Motor neuron (in vitro differentiated cells): ENCODE results near the gene PTPN14. TPM values are rescaled to one million over a fixed set of nuclear protein-coding genes. Genes with fewer than 3 reads are reported as not detected.
A peak's percentile ranks its signal among the peaks of the same experiment; 100 is the strongest.

ENCODE experiments used
- ATAC-seq, 8 experiments: fragments of 200-7000 bp; cut with Tn5 transposase; replicated peaks in 6 of 8; 2 replicates each; pipeline ENCODE4 v1.8.0; 2021; ENCODE audit warnings: mild to moderate bottlenecking in 8 of 8, moderate library complexity in 8 of 8
- H3K27ac ChIP-seq, 2 donors: fragments of 250-450 bp; sonication (Bioruptor Pico); 2 replicates each; pipeline ENCODE4 v1.9.0; 2021; ENCODE audit warnings: antibody characterized with exemption in 2 of 2, mild to moderate bottlenecking in 2 of 2, moderate library complexity in 1 of 2
- H3K4me1 ChIP-seq, 2 donors: fragments of 250-450 bp; sonication (Bioruptor Pico); replicated peaks in 1 of 2; 2 replicates each; pipeline ENCODE4 v1.6.1; 2021; ENCODE audit warnings: antibody characterized with exemption in 2 of 2, mild to moderate bottlenecking in 2 of 2, moderate library complexity in 1 of 2
- H3K4me3 ChIP-seq, 5 donors: fragments of 250-450 bp; sonication (Bioruptor Pico); 2 replicates each; pipeline ENCODE4 v1.9.0; 2021; ENCODE audit warnings: antibody characterized with exemption in 5 of 5, mild to moderate bottlenecking in 5 of 5, moderate library complexity in 4 of 5
- WGBS, 10 experiments: fragments of 450-650 bp; shearing (Covaris generic); methylation state at CpG; one replicate each; pipeline ENCODE4 v1.0.0; 2022; 5-methylcytosine and 5-hydroxymethylcytosine counted together
- in situ Hi-C, 9 experiments: fragments of 400-800 bp; cut with MboI; loops; one replicate each; pipeline ENCODE4 v1.15.0; 2021; ENCODE audit warnings: low sequenced_read_pairs in 9 of 9, low pct_unique_long_range_greater_than_20kb in 2 of 9; ENCODE audit not compliant: unreplicated experiment in 9 of 9
- total RNA-seq, 8 experiments: library from RNA; unstranded; fragments of 300-600 nt; gene quantifications; 2 replicates each; pipeline versions ENCODE4 v1.2.3 to v1.2.4, GENCODE V29; 2022

PTPN14 gene
- total RNA-seq, 8 experiments from 2014 or later: 1.4 to 43.4 (median 5.5) TPM

- in situ Hi-C loops: no loop called here
- H3K4me1 ChIP-seq: peaks cover 8 to 10% of the 10 kb centered on the region in 2 donors
- no peak overlapping the region for H3K4me3 ChIP-seq
- 33 to 100% (median 91%) methylated on average over 1 to 2 of the region's 2 CpGs; no CpG with 5 or more reads in 4 of the 10 experiments for WGBS, 10 experiments
- H3K27ac ChIP-seq: no peak overlapping the region
- ATAC-seq: no peak
These were observed 6.1 kb downstream of the PTPN14 start for GRCh38 chr1:214545293-214545692.

DNA sequence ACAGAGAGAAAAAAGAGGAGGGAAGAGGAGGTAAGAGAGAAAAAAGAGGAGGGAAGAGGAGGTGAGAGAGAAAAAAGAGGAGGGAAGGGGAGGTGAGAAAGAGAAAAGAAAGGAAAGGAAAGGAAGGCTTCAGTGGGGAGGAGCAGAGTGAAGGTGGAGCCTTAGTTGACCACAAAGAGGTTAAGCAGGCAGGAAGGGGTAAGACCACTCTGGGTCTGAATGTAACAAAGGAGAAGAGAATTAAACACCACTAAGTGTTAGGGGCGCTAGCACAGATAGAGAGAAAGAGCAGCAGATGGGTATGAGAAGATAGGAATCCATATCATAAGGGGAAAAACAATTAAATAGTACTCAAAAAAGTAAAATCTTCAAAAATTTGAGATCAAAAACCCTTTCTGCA, 6.6 kb downstream of the PTPN14 start:
- in situ Hi-C loops: no loop called here
- 71 to 100% (median 100%) methylated on average over 1 of the region's 1 CpG; no CpG with 5 or more reads in 1 of the 10 experiments for WGBS, 10 experiments
- Histone ChIP-seq H3K27ac (no peak overlapping the region), H3K4me3 (no peak overlapping the region), H3K4me1 (peaks cover 7 to 13% of the 10 kb centered on the region in 2 donors)
- no peak for ATAC-seq

DNA sequence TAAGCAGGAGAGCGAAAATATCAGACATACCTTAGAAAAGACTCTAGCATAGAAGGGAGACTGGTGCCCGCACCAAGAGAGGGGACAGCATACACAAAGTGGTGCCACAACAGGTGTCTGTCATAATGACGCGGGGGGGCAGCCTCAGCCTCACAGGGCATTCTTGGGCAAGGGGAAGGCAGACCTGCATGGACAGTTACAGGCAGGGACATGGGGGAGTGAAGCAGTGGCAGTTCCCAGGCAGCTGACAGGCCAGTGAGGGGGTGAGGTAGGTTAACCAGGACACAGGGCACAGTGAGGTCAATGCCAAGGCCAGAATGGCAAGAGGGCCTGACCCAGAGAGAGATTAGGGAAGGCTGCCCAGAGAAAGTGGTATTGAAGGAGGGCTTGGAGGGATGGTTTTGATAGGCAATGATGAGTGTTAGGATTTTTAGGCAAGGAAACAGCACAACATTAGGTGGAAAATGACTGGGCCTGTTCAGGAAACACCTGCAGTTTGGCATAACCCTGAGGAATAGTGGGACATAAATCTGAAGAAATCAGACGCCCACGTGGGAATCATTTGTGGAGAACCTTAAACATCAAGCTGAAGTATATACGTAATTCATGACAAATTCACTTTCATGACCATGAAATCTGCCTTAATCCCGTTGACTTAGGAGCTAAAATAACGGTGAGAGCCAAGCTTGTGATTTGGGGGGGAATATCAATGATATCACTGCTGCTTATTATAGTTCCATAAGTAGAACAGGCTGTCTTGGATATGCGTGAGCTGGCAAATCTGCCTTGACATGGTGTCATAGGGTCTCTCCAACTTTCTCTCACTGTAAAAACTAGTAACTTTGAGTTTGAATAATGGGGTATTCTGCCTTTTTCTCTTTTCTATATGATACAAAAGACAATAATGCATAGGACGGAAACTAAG, 8.9 kb downstream of the PTPN14 start:
- WGBS, 10 experiments: 74 to 100% (median 92%) methylated on average over 1 to 11 of the region's 11 CpGs
- Histone ChIP-seq H3K27ac (no peak overlapping the region), H3K4me1 (peaks cover 5 to 28% of the 10 kb centered on the region in 2 donors), H3K4me3 (no peak overlapping the region)
- in situ Hi-C loops: no loop called here
- ATAC-seq: no peak

GRCh38 chr1:214541693-214542092, 9.7 kb downstream of the PTPN14 start:
- H3K4me1 ChIP-seq: peaks cover 5 to 27% of the 10 kb centered on the region in 2 donors
- ATAC-seq: no peak
- H3K27ac ChIP-seq: no peak overlapping the region
- in situ Hi-C loops: no loop called here
- no peak overlapping the region for H3K4me3 ChIP-seq
- 34 to 100% (median 89%) methylated on average over 1 to 2 of the region's 2 CpGs; no CpG with 5 or more reads in 2 of the 10 experiments for WGBS, 10 experiments

- WGBS, 10 experiments: 90 to 100% (median 100%) methylated on average over 1 to 2 of the region's 2 CpGs; no CpG with 5 or more reads in 3 of the 10 experiments
- H3K4me1 ChIP-seq: peaks cover 5 to 23% of the 10 kb centered on the region in 2 donors
- no peak overlapping the region for H3K27ac ChIP-seq
- H3K4me3 ChIP-seq: no peak overlapping the region
- no peak for ATAC-seq
- in situ Hi-C loops: no loop called here
These were observed 10.2 kb downstream of the PTPN14 start for GRCh38 chr1:214541206-214541605.

GRCh38 chr1:214540324-214540723, 11.1 kb downstream of the PTPN14 start:
- in situ Hi-C loops: no loop called here
- Histone ChIP-seq H3K4me3 (no peak overlapping the region), H3K27ac (no peak overlapping the region), H3K4me1 (peaks cover 5 to 23% of the 10 kb centered on the region in 2 donors)
- WGBS, 10 experiments: 19 to 90% (median 70%) methylated on average over 2 to 5 of the region's 5 CpGs; no CpG with 5 or more reads in 1 of the 10 experiments
- peak in 6 of 8 experiments; percentile 31 to 78 (median 52) for ATAC-seq

DNA sequence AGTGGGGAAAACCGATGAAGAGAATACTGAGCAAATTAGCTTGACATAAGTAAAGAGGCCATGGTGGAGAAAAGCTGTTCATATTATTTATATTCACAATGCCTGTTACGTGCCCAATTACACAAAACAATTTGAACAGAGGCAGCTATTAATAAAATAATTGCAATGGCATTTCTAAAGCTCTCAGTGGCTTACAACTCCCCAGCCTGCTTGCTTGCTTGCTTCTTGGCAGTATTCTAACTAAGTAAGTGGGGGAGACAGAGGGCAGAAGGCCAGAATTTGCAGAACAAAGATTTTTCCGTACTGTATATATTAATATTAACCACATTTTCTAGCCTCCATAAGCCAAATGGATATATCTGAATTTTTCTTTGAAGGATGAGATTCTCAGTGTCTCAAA, 12.9 kb downstream of the PTPN14 start:
- H3K4me1 ChIP-seq: peaks cover 5 to 23% of the 10 kb centered on the region in 2 donors
- 0 to 79% (median 52%) methylated on average over 1 to 3 of the region's 3 CpGs; no CpG with 5 or more reads in 1 of the 10 experiments for WGBS, 10 experiments
- H3K27ac ChIP-seq: no peak overlapping the region
- ATAC-seq: peak in 1 of 8 experiments; percentile 25
- no peak overlapping the region for H3K4me3 ChIP-seq
- in situ Hi-C loops: no loop called here

- ATAC-seq: peak in 1 of 8 experiments; percentile 11
- WGBS, 10 experiments: 27 to 94% (median 73%) methylated on average over 1 to 4 of the region's 4 CpGs
- Histone ChIP-seq H3K4me1 (peaks cover 5 to 23% of the 10 kb centered on the region in 2 donors), H3K4me3 (no peak overlapping the region), H3K27ac (no peak overlapping the region)
- in situ Hi-C loops: no loop called here
These were observed 13.4 kb downstream of the PTPN14 start for GRCh38 chr1:214537872-214538473.

DNA sequence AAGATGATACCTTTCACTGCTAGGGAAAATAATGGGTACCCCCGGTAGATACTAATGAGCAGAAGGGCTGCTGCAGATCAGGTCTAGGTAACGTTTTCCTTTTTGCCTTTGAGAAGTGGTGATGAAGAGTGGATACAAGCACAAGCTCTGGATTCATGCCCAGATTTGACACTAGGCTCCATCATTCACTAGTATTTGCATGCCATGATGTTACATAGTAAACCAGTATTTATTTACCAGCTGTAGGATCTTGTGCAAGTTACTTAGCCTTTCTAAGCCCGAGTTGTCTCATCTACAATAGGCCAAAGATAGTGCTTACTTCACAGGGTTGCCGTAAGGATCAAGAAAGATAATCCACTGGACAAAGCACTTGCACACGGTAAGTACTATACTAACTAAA, 14.2 kb downstream of the PTPN14 start:
- in situ Hi-C loops: no loop called here
- Histone ChIP-seq H3K4me1 (peaks cover 5 to 23% of the 10 kb centered on the region in 2 donors), H3K27ac (no peak overlapping the region), H3K4me3 (no peak overlapping the region)
- 78 to 100% (median 91%) methylated on average over 1 to 5 of the region's 5 CpGs for WGBS, 10 experiments
- ATAC-seq: peak in 1 of 8 experiments; percentile 62

DNA sequence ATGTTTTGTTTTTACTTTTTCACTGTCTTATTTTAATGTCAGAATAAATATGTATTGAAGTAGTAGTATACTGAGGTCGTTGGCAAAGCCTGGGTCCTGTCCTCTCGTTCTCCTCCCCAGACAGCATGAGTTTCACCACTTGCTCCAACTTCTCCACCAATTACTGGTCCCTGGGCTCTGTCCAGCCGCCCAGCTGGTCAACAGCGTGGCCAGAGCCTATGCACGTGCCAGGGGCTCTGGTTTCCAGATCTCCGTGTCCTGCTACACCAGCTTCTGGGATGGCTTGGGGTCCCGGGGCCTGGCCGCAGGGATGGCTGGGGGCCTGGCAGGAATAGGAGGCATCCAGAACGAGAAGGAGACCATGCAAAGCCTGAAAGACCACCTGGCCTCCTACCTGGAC, 19.3 kb downstream of the PTPN14 start:
- WGBS, 10 experiments: 46 to 100% (median 95%) methylated on average over 1 to 9 of the region's 9 CpGs; no CpG with 5 or more reads in 2 of the 10 experiments
- no peak overlapping the region for H3K4me3 ChIP-seq
- no peaks in the 10 kb centered on the region for H3K4me1 ChIP-seq
- in situ Hi-C loops: no loop called here
- no peak overlapping the region for H3K27ac ChIP-seq
- no peak for ATAC-seq

- 89 to 100% (median 95%) methylated on average over 1 to 5 of the region's 5 CpGs; no CpG with 5 or more reads in 4 of the 10 experiments for WGBS, 10 experiments
- no peak for ATAC-seq
- H3K27ac ChIP-seq: no peak overlapping the region
These were observed 25.8 kb downstream of the PTPN14 start for GRCh38 chr1:214525535-214526019.

GRCh38 chr1:214524824-214525223, 26.6 kb downstream of the PTPN14 start:
- 14 to 100% (median 77%) methylated on average over 1 to 2 of the region's 2 CpGs; no CpG with 5 or more reads in 2 of the 10 experiments for WGBS, 10 experiments
- in situ Hi-C loops: no loop called here
- ATAC-seq: no peak

More at GRCh38 chr1:214525535-214526019, 25.8 kb downstream of the PTPN14 start:
- in situ Hi-C loops: no loop called here
- Histone ChIP-seq H3K4me1 (no peaks in the 10 kb centered on the region), H3K4me3 (no peak overlapping the region)

More at GRCh38 chr1:214524824-214525223, 26.6 kb downstream of the PTPN14 start:
- Histone ChIP-seq H3K27ac (no peak overlapping the region), H3K4me3 (no peak overlapping the region), H3K4me1 (no peaks in the 10 kb centered on the region)
